Spleen (tissue), 7 donors: ENCODE results near the gene SLC28A1.

Experiments used
- CTCF ChIP-seq, 11 experiments: fragments of 200-600 bp in 7 of 11; fragments of 450-650 bp in 4 of 11; sonication (generic) in 4 of 11; IDR thresholded peaks in 8 of 11; conservative IDR thresholded peaks in 3 of 11; 1 replicate in 7 of 11; 2 replicates in 4 of 11; pipeline versions ENCODE4 v1.4.0 to v1.8.0; 2016 to 2021; ENCODE audit warnings: antibody characterized with exemption in 11 of 11, inconsistent platforms in 4 of 11, mild to moderate bottlenecking in 1 of 11
- POLR2A ChIP-seq, 3 donors: fragments of 450-650 bp; IDR thresholded peaks; one replicate each; pipeline ENCODE4 v1.5.1; 2017; ENCODE audit warnings: antibody characterized with exemption in 3 of 3, mild to moderate bottlenecking in 1 of 3
- POLR2AphosphoS5 ChIP-seq, 3 donors: sonication (generic); formaldehyde crosslinking; IDR thresholded peaks; one replicate each; pipeline ENCODE4 v1.5.1; 2017; ENCODE audit warnings: antibody characterized with exemption in 3 of 3
- donor health status: DM: no; HTN: no; CAD: no; lungs with moderate emphysema.
- donor health status: DM: no; HTN: no; CAD: no.
- donor health status: DM: no; HTN: no; CAD: no.

DNA sequence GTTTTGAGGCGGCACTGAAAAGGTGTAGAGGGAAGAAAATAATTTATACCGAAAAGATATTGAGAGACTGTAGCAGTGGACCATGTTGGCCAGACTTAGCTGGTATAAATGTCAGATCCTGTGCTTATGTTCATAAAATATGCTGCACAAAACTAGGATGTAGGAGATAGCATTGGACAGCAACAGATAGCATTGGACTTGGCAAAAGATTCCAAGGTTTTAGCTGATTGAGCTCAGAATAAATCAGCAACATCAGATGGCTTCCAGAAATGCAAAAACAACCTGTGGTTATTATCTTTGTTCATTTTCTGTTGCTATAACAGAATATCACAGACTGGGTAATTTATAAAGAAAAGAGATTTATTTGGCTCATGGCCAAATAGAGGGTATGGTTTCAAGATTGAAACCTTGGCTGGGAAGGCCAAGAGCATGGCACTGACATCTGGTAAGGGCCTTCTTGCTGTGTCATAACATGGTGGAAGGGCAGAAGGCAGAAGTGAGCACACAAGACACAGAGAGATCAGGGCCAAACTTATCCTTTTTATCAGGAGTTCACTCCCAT, 34.7 kb downstream of the SLC28A1 start:
- TF ChIP-seq CTCF (IDR thresholded peaks at IDR 0.05 in 8 of 11, conservative IDR thresholded peaks at IDR 0.05 in 3 of 11) (no peak), POLR2A (IDR thresholded peaks at IDR 0.05) (no peak), POLR2AphosphoS5 (IDR thresholded peaks at IDR 0.05) (no peak)
